ENCODE results near the gene RSBN1.

Gene RSBN1

GRCh38 chr1:113742515-113742914 lies 69.8 kb downstream of the RSBN1 start:
- CTCF ChIA-PET, result interaction anchor here (0.5 kb wide), 1 partner anchor 28 kb away, joined by 5 read pairs; no protein-coding TSS in a partner anchor
- H3K27ac ChIP-seq (ENCODE audit: extremely low read depth, low read depth, low read length), result no peak overlapping the region
- TF ChIP-seq ZSCAN30 (tag by site-specific recombination; IDR thresholded peaks at IDR 0.05) (no peak), PRDM1 (tag by site-specific recombination; IDR thresholded peaks at IDR 0.05) (no peak), IKZF3 (tag by site-specific recombination; IDR thresholded peaks at IDR 0.05) (no peak), ZNF791 (tag by site-specific recombination; IDR thresholded peaks at IDR 0.05) (no peak), GLI4 (tag by site-specific recombination; IDR thresholded peaks at IDR 0.05) (no peak), SP2 (tag by site-specific recombination; IDR thresholded peaks at IDR 0.05) (no peak), ZNF394 (tag by site-specific recombination; IDR thresholded peaks at IDR 0.05; ENCODE audit: borderline replicate concordance) (no peak), ZNF677 (tag by site-specific recombination; IDR thresholded peaks at IDR 0.05) (no peak), ZNF596 (tag by site-specific recombination; IDR thresholded peaks at IDR 0.05) (no peak), ZNF843 (tag by site-specific recombination; IDR thresholded peaks at IDR 0.05) (no peak), ZSCAN18 (tag by site-specific recombination; IDR thresholded peaks at IDR 0.05) (no peak), ZNF473 (tag by site-specific recombination; IDR thresholded peaks at IDR 0.05) (no peak), ZNF629 (tag by site-specific recombination; IDR thresholded peaks at IDR 0.05) (no peak), ZNF280C (tag by site-specific recombination; IDR thresholded peaks at IDR 0.05) (no peak), ZNF664 (tag by site-specific recombination; IDR thresholded peaks at IDR 0.05) (no peak), KLF7 (tag by site-specific recombination; IDR thresholded peaks at IDR 0.05; ENCODE audit: borderline replicate concordance) (no peak), ZNF521 (tag by site-specific recombination; IDR thresholded peaks at IDR 0.05) (no peak)
- TF ChIP-seq, protein P1, sequence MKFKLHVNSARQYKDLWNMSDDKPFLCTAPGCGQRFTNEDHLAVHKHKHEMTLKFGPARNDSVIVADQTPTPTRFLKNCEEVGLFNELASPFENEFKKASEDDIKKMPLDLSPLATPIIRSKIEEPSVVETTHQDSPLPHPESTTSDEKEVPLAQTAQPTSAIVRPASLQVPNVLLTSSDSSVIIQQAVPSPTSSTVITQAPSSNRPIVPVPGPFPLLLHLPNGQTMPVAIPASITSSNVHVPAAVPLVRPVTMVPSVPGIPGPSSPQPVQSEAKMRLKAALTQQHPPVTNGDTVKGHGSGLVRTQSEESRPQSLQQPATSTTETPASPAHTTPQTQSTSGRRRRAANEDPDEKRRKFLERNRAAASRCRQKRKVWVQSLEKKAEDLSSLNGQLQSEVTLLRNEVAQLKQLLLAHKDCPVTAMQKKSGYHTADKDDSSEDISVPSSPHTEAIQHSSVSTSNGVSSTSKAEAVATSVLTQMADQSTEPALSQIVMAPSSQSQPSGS (tag by site-specific recombination; IDR thresholded peaks at IDR 0.05; ENCODE audit: low read depth), result no peak
- TF ChIP-seq, protein P2, sequence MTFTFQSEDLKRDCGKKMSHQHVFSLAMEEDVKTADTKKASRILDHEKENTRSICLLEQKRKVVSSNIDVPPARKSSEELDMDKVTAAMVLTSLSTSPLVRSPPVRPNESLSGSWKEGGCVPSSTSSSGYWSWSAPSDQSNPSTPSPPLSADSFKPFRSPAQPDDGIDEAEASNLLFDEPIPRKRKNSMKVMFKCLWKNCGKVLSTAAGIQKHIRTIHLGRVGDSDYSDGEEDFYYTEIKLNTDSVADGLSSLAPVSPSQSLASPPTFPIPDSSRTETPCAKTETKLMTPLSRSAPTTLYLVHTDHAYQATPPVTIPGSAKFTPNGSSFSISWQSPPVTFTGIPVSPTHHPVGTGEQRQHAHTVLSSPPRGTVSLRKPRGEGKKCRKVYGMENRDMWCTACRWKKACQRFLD (tag by site-specific recombination; IDR thresholded peaks at IDR 0.05), result no peak
- no peak overlapping the region for H3K4me3 ChIP-seq (ENCODE audit: low read depth, low read length)
- no peaks in the 10 kb centered on the region for H3K9me3 ChIP-seq (ENCODE audit: control insufficient read depth, insufficient read depth, low read depth, low read length)
- POLR2A ChIA-PET, result no interaction called here
- no peaks in the 10 kb centered on the region for H3K4me1 ChIP-seq (ENCODE audit: control insufficient read depth, insufficient read depth, low read length)
- peaks cover 0 to 41% of the 10 kb centered on the region in 2 experiments; a peak in 2 of 3 replicates for H3K36me3 ChIP-seq (ENCODE audit: control insufficient read depth in 2 of 2, insufficient read depth in 1 of 2, low read length in 2 of 2)

- Histone ChIP-seq H3K27ac (ENCODE audit: extremely low read depth, low read depth, low read length) (no peak overlapping the region), H3K4me3 (ENCODE audit: low read depth, low read length) (no peak overlapping the region), H3K36me3 (ENCODE audit: control insufficient read depth in 2 of 2, insufficient read depth in 1 of 2, low read length in 2 of 2) (peaks cover 10 to 44% of the 10 kb centered on the region in 2 experiments), H3K4me1 (ENCODE audit: control insufficient read depth, insufficient read depth, low read length) (no peaks in the 10 kb centered on the region), H3K9me3 (ENCODE audit: control insufficient read depth, insufficient read depth, low read depth, low read length) (no peaks in the 10 kb centered on the region)
- CTCF ChIA-PET, result no interaction called here
- POLR2A ChIA-PET, result no interaction called here
- no peak for TF ChIP-seq ZNF449 (tag by site-specific recombination; IDR thresholded peaks at IDR 0.05)
- TF ChIP-seq ZNF513 (tag by site-specific recombination; IDR thresholded peaks at IDR 0.05), result no peak
- TF ChIP-seq SALL2 (tag by site-specific recombination; IDR thresholded peaks at IDR 0.05; ENCODE audit: borderline replicate concordance), result no peak
- TF ChIP-seq ZNF423 (tag by site-specific recombination; IDR thresholded peaks at IDR 0.05), result no peak
- no peak for TF ChIP-seq ZNF664 (tag by site-specific recombination; IDR thresholded peaks at IDR 0.05)
- TF ChIP-seq YY1 (tag by site-specific recombination; IDR thresholded peaks at IDR 0.05), result no peak
- TF ChIP-seq GLI2 (tag by site-specific recombination; IDR thresholded peaks at IDR 0.05; ENCODE audit: borderline replicate concordance, low read depth), result no peak
Observed at GRCh38 chr1:113734357-113735055, 77.8 kb downstream of the RSBN1 start.

Data from HEK293 (cell line).